SK-MEL-5 (cell line): Measurements from ENCODE around the gene ACOT6. TPM values are rescaled to one million over a fixed set of nuclear protein-coding genes. Genes with fewer than 3 reads are reported as not detected.
"Not testable (repeated sequence)": the region's sequence is repeated elsewhere in the genome, so short reads cannot be mapped to it uniquely, and the experiment has no call there.

Source experiments
- DNase-seq: peaks from one replicate; pipeline ENCODE4 v3.0.0-alpha.2; 2016; ENCODE audit warnings: low read depth, low spot score
- in situ Hi-C: cut with HindIII; loops from 2 replicates; pipeline ENCODE4 v1.10.0; 2016; ENCODE audit warnings: low sequenced_read_pairs, high pct_unique_total_duplicates, low pct_unique_long_range_greater_than_20kb
- total RNA-seq: library from RNA; depleted of rRNA; stranded (reverse); fragments of >200 nt; shearing (Covaris generic); gene quantifications from 2 replicates; pipeline ENCODE4 v1.2.3, GENCODE V29; 2014

The ACOT6 gene
- total RNA-seq, 1 experiment from 2014 or later = 0.18 TPM

GRCh38 chr14:73633116-73634010, 21.0 kb downstream of the ACOT6 start:
- in situ Hi-C loops = no loop called here
- peak; percentile 75 for DNase-seq

GRCh38 chr14:73634011-73634833, 21.9 kb downstream of the ACOT6 start:
- in situ Hi-C loops = no loop called here
- no peak for DNase-seq

DNA sequence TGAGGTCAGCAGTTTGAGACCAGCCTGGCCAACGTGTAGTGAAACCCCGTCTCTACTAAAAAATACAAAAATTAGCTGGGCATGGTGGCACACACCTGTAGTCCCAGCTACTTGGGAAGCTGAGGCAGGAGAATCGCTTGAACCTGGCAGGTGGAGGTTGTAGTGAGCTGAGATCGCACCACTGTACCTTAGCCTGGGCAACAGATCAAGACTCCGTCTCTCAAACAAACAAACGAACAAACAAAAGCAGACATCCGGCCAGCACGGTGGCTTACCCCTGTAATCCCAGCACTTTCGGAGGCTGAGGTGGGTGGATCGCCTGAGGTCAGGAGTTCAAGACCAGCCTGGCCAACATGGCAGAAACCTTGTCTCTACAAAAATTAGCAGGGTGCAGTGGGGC, 24.0 kb downstream of the ACOT6 start:
- DNase-seq, in situ Hi-C loops: not testable (repeated sequence)

GRCh38 chr14:73637830-73638229, 25.5 kb downstream of the ACOT6 start:
- no peak for DNase-seq
- in situ Hi-C loops = no loop called here

DNA sequence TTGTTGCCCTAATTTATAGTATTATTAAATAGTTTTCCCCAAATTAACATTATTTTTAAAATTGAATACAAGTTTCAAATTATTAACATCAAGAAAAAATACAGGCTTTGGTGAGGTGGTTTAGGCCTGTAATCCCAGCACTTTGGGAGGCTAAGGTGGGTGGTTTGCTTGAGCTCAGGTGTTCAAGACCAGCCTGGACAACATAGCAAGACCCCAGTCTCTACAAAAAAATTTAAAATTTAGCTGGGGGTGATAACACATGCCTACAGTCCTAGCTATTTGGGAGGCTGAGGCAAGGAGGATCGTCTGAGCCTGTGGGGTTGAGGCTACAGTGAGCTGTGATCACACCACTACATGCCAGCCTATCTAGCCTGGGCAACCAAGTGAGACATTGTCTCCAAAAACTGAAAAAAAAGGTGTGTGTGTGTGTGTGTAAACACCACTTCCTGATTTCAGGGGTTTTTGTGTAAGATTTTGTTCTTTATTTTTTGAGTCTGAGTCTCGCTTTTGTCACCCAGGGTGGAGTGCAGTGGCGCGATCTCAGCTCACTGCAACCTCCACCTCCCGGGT, 28.6 kb downstream of the ACOT6 start:
- in situ Hi-C loops = no loop called here
- no peak for DNase-seq

- in situ Hi-C loops = no loop called here
- DNase-seq = peak; percentile 87
Observed at GRCh38 chr14:73644531-73645247, 32.4 kb downstream of the ACOT6 start, which contains the start of gene DNAL1. TSS of gene DNAL1 (plus strand) at chr14:73644986. CDS start at chr14:73645040, 54 bp downstream.

GRCh38 chr14:73645248-73645610, 32.9 kb downstream of the ACOT6 start:
- no peak for DNase-seq
- in situ Hi-C loops = no loop called here

- in situ Hi-C loops = no loop called here
- no peak for DNase-seq
Observed at GRCh38 chr14:73651005-73651404, 38.7 kb downstream of the ACOT6 start.

DNA sequence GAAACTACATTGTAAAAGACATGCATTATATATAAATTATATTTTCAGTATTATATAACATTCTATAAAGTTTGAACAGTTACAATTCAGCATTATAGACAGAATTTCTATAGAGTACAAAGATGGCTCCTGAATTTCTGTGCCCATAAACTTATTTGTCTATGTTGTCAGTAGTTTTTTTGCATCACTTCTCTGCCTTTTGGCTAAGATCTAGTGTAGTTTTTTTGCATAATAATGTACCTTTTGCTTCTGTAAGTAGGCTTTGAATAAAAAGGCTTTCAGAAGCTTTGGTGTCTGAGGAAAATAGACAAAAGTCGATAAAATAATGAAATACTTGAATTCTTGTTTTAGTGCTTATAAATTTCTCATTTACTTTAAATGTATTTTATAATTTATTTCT, 43.5 kb downstream of the ACOT6 start:
- in situ Hi-C loops = no loop called here
- no peak for DNase-seq

DNA sequence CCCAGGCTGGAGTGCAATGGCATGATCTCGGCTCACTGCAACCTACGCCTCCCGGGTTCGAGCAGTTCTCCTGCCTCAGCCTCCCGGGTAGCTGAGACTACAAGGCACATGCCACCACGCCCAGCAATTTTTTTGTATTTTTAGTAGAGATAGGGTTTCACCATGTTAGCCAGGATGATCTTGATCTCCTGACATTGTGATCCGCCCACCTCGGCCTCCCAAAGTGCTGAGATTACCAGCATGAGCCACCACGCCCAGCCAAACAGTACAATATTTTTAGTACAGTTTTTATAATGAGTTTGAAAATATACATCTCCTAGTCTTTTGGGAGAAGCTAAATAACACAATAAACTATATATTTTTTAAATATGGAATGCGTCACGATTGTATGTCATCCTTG, 46.9 kb downstream of the ACOT6 start:
- in situ Hi-C loops = not testable (repeated sequence)

DNA sequence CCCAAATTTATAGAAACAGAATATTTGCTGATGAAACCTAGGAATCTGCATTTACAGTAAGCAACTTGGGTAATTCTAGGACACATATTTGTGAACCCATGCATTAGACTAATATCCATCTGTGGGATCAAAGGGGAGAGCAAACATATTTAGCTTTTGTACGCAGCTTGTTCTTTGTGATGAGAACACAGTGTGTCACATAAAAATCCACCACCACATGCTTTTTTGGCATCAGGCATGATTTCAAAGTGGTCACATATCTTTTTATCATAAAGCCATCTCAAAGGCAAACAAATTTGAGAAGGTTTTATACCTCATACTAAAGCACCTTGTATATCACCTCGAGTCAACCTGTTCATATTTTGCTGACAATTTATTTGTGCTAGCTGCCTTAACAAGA, 48.2 kb downstream of the ACOT6 start:
- in situ Hi-C loops = no loop called here
- no peak for DNase-seq

More for the DNA sequence above, 46.9 kb downstream of the ACOT6 start:
- DNase-seq = not testable (repeated sequence)

DNA sequence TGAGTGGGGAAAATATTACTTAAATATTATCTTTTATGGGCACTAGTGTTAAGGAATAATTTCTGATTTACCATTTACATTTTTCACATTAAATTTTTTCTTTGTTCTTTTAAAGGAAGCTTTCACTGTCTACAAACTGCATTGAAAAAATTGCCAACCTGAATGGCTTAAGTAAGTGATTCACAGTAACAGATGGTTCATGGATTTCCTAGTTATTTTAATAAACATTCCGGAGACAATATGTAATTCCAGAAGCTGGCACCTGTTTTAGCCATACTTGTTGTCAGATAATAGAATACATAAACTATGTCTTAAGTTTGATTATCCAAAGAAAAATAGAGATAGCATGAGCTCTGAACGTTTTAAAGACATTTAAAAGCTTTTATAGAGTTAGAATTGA, 49.6 kb downstream of the ACOT6 start:
- in situ Hi-C loops = no loop called here
- no peak for DNase-seq

GRCh38 chr14:73662487-73662943, 50.2 kb downstream of the ACOT6 start:
- in situ Hi-C loops = no loop called here

DNA sequence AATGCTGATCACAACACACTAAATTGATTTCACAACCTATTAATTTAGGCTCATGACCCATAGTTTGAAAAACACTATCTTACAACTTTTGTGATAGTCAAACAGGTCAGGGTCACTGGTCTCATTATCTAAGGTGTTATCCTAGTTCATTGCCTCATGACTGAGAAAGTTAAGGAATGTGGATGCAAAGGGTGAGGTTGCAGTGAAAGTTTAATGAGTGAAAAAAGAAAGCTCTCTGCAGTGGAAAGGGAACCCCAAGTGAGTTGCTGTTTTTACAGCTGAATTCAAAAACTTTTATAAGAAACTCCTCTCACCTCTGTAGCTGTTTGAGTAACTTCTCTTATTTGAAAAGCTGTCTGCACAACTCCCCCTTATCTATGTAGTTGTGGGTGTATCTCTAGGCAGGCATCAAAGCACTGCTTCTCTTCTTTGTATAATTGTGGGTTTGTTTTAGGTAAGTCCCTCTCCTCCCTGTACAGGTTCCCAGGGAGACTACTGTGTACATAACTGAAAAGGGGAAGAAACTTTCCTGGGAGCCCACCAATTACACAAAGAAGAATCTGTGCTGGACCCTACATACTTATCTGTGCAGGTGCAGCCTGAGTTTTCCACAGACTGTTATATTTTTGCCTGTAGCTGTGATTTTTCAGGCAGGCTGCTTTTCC, 51.4 kb downstream of the ACOT6 start:
- in situ Hi-C loops = no loop called here
- DNase-seq = no peak

More at GRCh38 chr14:73662487-73662943, 50.2 kb downstream of the ACOT6 start:
- DNase-seq = peak; percentile 89

DNA sequence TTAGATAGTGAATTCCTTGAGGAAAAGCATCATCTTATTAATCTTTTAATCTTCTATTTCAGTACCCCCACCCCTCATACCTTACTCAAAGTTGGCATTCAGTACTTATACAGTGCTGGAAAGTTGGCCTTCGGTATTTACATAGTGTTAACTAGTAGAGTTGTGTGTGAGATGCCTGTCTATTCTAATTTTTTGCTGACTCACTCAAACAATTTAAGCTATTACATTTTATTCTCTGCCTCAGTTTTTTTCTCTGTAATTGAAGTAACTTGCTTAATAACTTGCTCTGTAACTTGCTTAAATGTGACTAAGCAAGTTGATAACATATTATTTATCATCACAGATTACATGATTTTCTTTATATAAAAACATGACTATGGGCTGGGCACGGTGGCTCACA, 52.8 kb downstream of the ACOT6 start:
- in situ Hi-C loops = no loop called here
- DNase-seq = no peak

DNA sequence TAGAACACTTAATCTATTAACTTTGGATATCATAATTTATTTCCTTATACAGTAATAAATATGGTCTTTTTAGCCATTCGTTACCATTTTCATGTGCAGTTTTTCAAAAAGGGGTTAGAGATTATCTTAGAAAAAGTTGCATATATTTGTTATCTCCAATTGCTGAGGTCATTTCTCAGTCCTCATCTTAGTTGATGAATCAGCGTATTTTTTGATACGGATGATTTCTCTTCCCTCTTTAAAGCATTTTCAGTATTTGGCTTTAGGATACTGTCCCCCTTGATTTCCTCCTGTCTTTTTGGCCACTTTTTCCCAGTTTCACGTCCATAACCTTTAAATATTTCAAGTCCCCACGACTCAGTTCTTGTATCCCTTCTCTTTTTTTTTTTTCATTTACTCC, 54.3 kb downstream of the ACOT6 start:
- no peak for DNase-seq
- in situ Hi-C loops = no loop called here

- in situ Hi-C loops = no loop called here
- DNase-seq = no peak
Observed at GRCh38 chr14:73667854-73668253, 55.5 kb downstream of the ACOT6 start.
